ENCODE measurements around the gene GLYATL1.

- TF ChIP-seq POLR2A (IDR thresholded peaks at IDR 0.05) (no peak), EP300 (IDR thresholded peaks at IDR 0.05) (no peak)
Measured at GRCh38 chr11:58945663-58946062, 6.4 kb downstream of the GLYATL1 start.
